Measurements from ENCODE around the gene THEM4.

THEM4 gene

GRCh38 chr1:151837197-151837596, 72.1 kb downstream of the THEM4 start:
- DNase-seq (ENCODE audit: low read depth) = no peak

DNA sequence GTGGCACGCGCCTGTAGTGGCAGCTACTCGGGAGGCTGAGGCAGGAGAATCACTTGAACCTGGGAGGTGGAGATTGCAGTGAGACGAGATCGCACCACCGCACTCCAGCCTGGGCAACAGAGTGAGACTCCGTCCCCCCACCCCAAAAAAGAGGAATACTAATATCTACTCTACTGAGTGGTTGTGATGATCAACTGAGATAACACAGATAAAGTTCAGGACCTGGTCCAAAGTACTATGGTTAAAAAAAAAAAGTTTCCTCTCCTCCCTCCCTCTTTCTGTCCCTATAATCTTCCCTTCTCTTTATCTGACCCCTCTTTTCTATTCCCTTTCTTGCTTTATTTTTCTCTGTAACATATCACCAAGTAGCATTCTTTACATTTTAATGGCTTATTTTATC, 73.7 kb downstream of the THEM4 start:
- DNase-seq (ENCODE audit: low read depth) = no peak

- DNase-seq (ENCODE audit: low read depth) = no peak
These were observed 75.1 kb downstream of the THEM4 start for GRCh38 chr1:151834239-151834638.

GRCh38 chr1:151833172-151833900, 76.0 kb downstream of the THEM4 start:
- no peak for DNase-seq (ENCODE audit: low read depth)

DNA sequence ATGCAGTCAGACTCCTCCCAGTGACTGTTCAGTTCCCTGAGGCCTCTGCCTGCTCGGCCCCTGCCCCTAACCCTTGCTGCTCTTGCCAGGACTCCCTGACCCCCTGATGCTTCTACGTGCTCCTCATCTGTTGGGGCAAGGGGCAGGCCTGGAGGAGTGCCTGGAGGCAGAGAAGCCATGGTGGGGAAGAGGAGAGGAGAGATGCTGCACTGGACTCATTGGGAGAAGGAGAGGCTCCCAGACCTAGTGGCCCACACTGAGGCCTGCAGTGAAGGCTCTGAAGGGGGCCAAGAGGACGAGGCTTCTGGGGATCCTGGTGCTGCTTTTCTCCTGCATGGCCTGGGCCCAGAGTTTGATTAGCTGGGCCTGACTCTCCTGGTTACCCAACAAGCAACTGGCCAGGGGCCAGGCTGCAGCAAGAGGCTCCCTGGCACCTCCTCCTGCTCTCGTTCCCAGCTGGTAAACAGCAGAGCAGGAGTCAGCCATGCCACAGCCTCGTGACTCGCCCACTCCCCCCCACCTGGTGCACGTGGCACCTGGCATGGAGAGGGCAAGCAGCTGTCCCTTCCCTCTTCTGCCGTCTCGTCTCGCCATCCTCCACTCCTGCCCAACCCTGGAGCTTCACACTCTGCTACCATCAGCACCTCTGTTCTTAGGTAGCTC, 76.9 kb downstream of the THEM4 start:
- no peak for DNase-seq (ENCODE audit: low read depth)

- no peak for DNase-seq (ENCODE audit: low read depth)
These were observed 77.7 kb downstream of the THEM4 start, which contains the start of gene RORC for GRCh38 chr1:151831605-151832004. RORC (minus strand) TSS chr1:151831802; CDS start chr1:151831764, 38 bp downstream.

DNA sequence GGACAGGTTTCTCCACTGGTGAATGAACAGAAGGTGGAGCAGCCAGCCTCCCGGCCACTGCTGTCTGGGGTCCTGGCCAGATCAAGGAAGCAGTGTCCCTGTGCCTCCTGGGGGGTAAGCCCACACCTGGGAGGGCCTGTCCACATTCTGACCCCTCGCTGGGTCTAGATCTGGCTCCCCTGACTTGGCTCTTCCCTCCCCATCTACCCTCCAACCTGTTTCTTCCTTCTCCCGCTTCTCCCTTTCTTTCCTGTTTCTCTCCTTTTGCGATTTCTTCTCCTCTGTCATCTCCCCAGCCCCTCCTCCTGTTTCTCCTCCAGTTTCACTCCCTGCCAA, 78.1 kb downstream of the THEM4 start:
- DNase-seq (ENCODE audit: low read depth) = no peak

DNA sequence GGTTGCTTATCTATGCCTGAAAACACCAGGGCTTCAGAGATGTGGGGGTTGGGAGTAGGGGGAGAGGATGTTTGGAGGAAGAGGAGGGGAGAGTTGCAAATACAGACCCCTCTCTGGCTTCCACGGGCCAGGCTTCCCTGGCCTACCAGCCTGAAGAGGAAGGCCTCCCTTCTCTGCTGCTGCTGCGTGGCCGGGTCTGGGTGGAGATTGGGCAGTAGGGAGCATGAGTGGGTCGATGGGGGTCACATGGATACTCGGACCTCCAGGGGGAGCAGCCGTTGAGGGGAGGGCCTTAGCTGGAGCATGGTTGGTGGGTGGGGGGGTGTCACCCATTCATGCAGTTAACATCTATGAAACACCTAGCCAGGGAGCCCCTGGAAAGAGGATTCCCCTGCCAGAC, 79.3 kb downstream of the THEM4 start:
- no peak for DNase-seq (ENCODE audit: low read depth)

DNA sequence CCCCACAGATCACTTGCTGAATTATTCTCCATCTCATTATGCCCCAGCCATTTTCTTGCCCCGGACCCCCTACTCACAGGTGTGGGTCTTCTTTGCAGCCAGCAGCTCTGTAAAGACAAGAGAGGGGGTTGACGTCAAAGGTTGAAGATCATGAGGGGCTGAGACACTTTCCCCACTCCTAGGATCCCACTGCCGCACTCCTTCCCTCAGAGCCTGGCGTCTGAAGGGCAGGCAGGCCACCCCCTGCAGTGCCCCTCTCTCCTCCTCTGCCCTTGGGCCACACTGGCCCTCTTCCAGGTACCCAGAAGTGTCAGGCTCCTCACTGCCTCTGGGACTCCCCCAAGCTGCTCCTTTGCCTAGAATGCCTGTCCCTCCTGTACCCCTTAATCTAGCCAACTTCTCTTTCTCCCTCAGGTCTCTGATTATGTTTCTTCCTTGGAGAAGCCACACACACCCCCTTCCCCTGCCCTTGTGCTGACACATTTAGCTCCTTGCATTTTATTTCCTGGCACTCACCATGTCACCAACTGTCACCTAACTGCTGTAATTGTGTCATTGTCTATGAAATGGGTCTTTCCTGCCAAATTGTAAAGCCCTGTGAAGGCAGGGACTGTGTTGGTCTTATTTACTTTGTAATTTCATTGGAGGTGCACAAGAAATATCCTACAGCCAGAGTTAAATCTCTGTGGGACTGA, 79.8 kb downstream of the THEM4 start:
- no peak for DNase-seq (ENCODE audit: low read depth)

GRCh38 chr1:151828921-151829320, 80.4 kb downstream of the THEM4 start:
- DNase-seq (ENCODE audit: low read depth) = no peak

- no peak for DNase-seq (ENCODE audit: low read depth)
These were observed 81.5 kb downstream of the THEM4 start for GRCh38 chr1:151827853-151828252.

GRCh38 chr1:151825751-151826660, 83.3 kb downstream of the THEM4 start:
- no peak for DNase-seq (ENCODE audit: low read depth)

DNA sequence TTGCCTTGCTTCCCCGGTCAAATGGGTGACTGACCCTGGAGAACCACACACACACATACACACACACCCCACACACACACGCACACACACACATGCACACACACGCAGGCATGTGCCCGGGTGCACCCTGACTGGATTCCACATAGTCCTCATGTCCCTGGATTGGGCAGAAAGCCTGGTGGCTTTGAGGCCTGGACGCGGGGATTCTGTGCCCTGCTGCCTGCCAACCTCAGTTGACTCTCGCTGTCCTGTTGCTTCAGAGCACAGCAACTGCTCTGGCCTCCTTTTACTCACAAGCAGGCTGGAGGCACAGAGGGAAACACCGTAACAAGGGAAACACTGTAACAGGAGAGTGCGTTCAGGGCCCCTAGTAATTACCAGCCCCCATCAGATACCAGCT, 84.1 kb downstream of the THEM4 start:
- no peak for DNase-seq (ENCODE audit: low read depth)
